ENCODE data around the gene SFXN4. TPM values are rescaled to one million over a fixed set of nuclear protein-coding genes. Genes with fewer than 3 reads are reported as not detected.
A peak's percentile ranks its signal among the peaks of the same experiment; 100 is the strongest.

Gene SFXN4
- total RNA-seq, 1 experiment from 2014 or later: 21.9 TPM

DNA sequence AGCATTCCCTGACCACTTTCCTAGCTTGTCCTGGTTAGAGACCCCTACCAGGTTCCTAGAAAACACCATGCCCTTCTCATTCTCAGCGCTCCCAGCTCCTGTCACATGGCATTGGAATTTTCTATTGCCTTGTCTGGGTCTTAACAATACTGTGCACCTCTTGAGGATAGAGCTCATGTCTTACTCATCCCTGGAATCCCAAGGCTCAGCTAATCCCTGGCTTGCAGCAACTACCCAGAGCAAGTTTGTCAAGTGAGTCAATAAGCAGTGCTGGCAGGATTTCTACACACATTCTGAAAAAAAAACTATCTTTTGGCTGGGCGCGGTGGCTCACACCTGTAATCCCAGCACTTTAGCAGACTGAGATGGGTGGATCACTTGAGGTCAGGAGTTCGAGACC, 24.8 kb upstream of the SFXN4 start:
- Histone ChIP-seq H3K14ac (ENCODE audit: insufficient read depth, low read length) (no peak overlapping the region), H3K27ac (ENCODE audit: insufficient read length, low read depth, low read length) (no peak overlapping the region), H3T11ph (ENCODE audit: low read length) (no peak overlapping the region), H3K79me1 (ENCODE audit: insufficient read depth, low read depth, low read length, poor library complexity, severe bottlenecking) (no peaks in the 10 kb centered on the region), H4K91ac (ENCODE audit: insufficient read length, low read depth, low read length) (no peak overlapping the region), H3K27me3 (ENCODE audit: insufficient read depth, low read length) (no peaks in the 10 kb centered on the region; the same call in 1 of the 2 replicates), H3K23me2 (ENCODE audit: insufficient read length, low read depth, low read length, poor library complexity, severe bottlenecking) (no peaks in the 10 kb centered on the region), H2BK5ac (ENCODE audit: insufficient read length, low read length) (no peak overlapping the region), H2BK15ac (ENCODE audit: low read depth, low read length) (no peak overlapping the region), H2BK120ac (ENCODE audit: low read depth, low read length, poor library complexity, severe bottlenecking) (no peak overlapping the region), H3K79me2 (ENCODE audit: insufficient read depth, low read length) (no peaks in the 10 kb centered on the region), H2AFZ (ENCODE audit: low read length) (no peak overlapping the region), H3K4me2 (ENCODE audit: insufficient read depth, insufficient read length, low read length) (no peak overlapping the region), H3K9me3 (ENCODE audit: control insufficient read depth, low read depth, low read length) (no peaks in the 10 kb centered on the region), H3K18ac (ENCODE audit: insufficient read length, low read depth, low read length) (no peak overlapping the region), H3K56ac (ENCODE audit: insufficient read length, low read depth, low read length) (no peak overlapping the region), H3K9ac (ENCODE audit: extremely low read depth, insufficient read length, low read length) (no peak overlapping the region), H4K20me1 (ENCODE audit: control insufficient read depth, insufficient read depth, insufficient read length) (no peaks in the 10 kb centered on the region), H3K4me1 (ENCODE audit: insufficient read depth, low read length) (no peaks in the 10 kb centered on the region), H2BK12ac (ENCODE audit: insufficient read length, low read depth, low read length) (no peak overlapping the region), H3K4ac (ENCODE audit: low read depth, low read length) (no peak overlapping the region), H4K8ac (replicated peaks; ENCODE audit: insufficient read length, low read depth, low read length) (no peak overlapping the region), H4K5ac (ENCODE audit: insufficient read length, low read depth, low read length) (no peak overlapping the region), H2AK5ac (ENCODE audit: insufficient read length, low read length) (no peak overlapping the region), H2BK20ac (ENCODE audit: low read depth, low read length, poor library complexity, severe bottlenecking) (no peak overlapping the region), H3K23ac (ENCODE audit: insufficient read length, low read depth, low read length) (no peak overlapping the region)
- TF ChIP-seq, protein P1, sequence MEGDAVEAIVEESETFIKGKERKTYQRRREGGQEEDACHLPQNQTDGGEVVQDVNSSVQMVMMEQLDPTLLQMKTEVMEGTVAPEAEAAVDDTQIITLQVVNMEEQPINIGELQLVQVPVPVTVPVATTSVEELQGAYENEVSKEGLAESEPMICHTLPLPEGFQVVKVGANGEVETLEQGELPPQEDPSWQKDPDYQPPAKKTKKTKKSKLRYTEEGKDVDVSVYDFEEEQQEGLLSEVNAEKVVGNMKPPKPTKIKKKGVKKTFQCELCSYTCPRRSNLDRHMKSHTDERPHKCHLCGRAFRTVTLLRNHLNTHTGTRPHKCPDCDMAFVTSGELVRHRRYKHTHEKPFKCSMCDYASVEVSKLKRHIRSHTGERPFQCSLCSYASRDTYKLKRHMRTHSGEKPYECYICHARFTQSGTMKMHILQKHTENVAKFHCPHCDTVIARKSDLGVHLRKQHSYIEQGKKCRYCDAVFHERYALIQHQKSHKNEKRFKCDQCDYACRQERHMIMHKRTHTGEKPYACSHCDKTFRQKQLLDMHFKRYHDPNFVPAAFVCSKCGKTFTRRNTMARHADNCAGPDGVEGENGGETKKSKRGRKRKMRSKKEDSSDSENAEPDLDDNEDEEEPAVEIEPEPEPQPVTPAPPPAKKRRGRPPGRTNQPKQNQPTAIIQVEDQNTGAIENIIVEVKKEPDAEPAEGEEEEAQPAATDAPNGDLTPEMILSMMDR (conservative IDR thresholded peaks at IDR 0.05): no peak
- Mint-ChIP-seq H3K4me1 (peaks cover 2 to 7% of the 10 kb centered on the region in 2 experiments; a peak in 2 of 4 replicates), H3K36me3 (ENCODE audit: insufficient read depth in 1 of 3, low read depth in 3 of 3) (no peaks in the 10 kb centered on the region), H3K4me3 (no peak overlapping the region), H3K27me3 (ENCODE audit: low read depth) (peaks cover 13% of the 10 kb centered on the region), H3K27ac (peak overlapping the region in 1 of 3 experiments; percentile 13; a peak in 1 of 7 replicates), H3K9me3 (no peaks in the 10 kb centered on the region)
- no peak for DNase-seq
- WGBS (ENCODE audit: extremely low coverage, insufficient read length, low lambda C conversion rate): no CpG with 5 or more reads among the region's 4 CpGs

Measured in H9 (cell line).